Stimulated activated CD4-positive, alpha-beta T cell treated with anti-CD3 and anti-CD28 coated beads, Interleukin-4, amount 100 ng/mL, for 4 hours (primary cell): ENCODE results near the gene KRTAP6-3.

Experiments used
- DNase-seq, 2 experiments: peaks; one replicate each; pipeline ENCODE4 v3.0.0-alpha.2; 2020

Gene KRTAP6-3, protein sequence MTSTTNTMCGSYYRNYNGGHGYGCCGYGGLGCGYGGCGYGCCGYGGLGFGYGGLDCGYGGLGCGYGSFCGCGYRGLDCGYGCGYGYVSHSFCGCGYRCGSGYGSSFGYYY

GRCh38 chr21:30592140-30592539 lies at the start of gene KRTAP6-3:
TSS of gene KRTAP6-3 (plus strand) at chr21:30592440. CDS start at chr21:30592446, 6 bp downstream.
- no peak for DNase-seq

- DNase-seq: no peak
Observed at GRCh38 chr21:30552782-30553181, 39.5 kb upstream of the KRTAP6-3 start.

DNA sequence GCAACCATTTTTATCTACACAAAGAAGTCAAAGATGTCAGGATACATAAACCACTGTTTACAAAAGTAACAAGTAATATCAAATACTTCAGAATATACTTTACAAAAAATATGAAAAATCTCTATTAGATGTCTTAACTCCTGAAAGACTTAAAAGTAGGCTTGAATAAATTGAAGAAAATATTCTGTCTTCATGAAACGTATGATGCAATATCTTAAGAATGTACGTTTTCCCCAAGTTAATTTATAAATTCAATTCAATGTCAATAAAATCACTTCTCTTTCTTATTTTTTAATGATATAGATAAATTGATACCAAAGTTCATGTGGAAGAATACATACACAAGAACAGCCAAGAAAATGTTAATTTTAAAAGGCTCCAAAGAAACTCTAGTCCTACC lies 37.1 kb upstream of the KRTAP6-3 start:
- no peak for DNase-seq

GRCh38 chr21:30561264-30561895 lies 30.9 kb upstream of the KRTAP6-3 start, which contains the start of gene KRTAP19-7:
TSS of gene KRTAP19-7 (minus strand) at chr21:30561314. CDS start at chr21:30561289, 25 bp downstream.
- DNase-seq: no peak

DNA sequence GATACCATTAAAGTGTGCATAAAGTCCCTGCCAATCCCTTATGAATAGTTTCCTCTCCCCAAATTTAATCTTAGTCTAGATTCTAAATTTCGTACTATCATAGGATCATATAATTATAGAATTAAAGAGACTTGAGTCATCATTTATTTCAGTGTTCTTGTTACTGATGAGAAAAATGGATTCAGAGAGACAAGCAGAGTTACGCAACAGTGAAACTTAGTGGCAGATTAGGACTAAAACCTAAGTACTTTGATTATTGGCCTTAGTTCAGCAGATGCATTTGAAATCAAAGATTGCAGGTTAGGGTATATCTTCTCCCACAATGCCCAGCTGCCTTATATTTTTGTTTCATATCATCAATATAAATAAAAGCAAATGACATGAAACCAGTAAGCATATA lies 30.3 kb upstream of the KRTAP6-3 start:
- DNase-seq: no peak

- DNase-seq: no peak
Observed at GRCh38 chr21:30563072-30563471, 29.2 kb upstream of the KRTAP6-3 start.

- no peak for DNase-seq
Observed at GRCh38 chr21:30563630-30564029, 28.6 kb upstream of the KRTAP6-3 start.

GRCh38 chr21:30567617-30568016 lies 24.6 kb upstream of the KRTAP6-3 start:
- DNase-seq: no peak

DNA sequence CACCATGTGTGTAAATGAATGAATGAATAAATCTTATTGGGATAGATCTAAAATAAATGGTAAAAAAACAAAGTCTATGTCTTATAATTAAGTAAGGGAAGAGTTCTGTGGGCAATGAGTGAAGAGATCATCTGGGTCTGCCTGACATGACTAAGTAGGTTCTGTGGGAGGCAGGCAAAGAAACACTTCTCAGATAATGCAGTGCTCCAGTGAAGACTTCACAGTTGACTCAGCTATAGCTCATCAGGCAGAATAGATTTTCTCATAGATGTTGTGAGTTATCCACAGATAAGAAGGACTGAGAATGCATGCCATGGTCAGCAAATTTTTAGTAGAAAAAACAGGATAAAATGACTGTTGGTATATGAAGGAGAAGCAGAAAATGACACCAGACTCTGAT lies 14.5 kb upstream of the KRTAP6-3 start:
- DNase-seq: no peak

GRCh38 chr21:30579346-30579745 lies 12.9 kb upstream of the KRTAP6-3 start:
- DNase-seq: no peak

GRCh38 chr21:30580132-30580531 lies 12.1 kb upstream of the KRTAP6-3 start:
- no peak for DNase-seq

GRCh38 chr21:30582870-30583269 lies 9.4 kb upstream of the KRTAP6-3 start:
- DNase-seq: no peak

DNA sequence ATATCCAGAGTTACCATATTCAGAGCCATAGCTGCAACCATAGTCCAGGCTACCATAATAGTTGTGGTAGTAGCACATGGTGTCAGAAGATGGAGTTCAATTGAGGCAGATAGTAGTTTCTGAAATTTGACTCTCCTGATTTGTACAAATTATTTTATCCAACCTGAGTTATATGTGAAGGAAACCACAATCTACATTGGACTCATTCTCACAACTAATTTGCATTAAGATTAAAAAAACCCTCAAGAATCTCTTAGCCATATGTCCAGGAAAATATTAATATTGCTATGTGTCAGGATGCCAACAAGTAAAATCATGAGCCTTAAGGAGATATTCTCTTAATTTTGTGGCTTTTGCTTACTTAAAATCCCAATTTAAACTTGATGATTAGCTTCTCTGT lies 1.9 kb upstream of the KRTAP6-3 start, which contains the start of gene KRTAP22-2:
Gene KRTAP22-2 (minus strand): TSS at position 101 of the 400 bp plus-strand sequence.
- DNase-seq: no peak

GRCh38 chr21:30598802-30599201 lies 6.6 kb downstream of the KRTAP6-3 start, which contains the start of gene KRTAP6-2:
TSS of gene KRTAP6-2 (minus strand) at chr21:30598902. CDS start at chr21:30598874, 28 bp downstream.
- no peak for DNase-seq

DNA sequence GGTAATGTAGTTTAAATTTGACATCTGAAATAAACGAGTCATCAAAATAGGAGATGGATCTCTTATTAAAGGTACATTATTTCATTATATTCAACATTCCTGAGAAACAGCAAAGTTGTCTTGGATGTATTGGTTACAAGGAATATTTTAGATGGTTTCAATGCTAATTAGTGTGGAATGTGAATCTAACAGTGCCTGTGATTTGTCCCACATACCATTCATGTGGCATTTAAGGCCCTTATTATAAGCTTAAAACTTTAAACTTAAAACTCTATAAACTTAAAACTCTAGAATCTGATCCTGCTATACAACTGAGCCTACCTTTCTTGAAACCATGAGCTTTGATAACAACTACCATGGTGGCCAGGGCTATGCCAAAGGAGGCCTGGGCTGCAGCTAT lies 8.5 kb downstream of the KRTAP6-3 start, which contains the start of gene KRTAP22-1:
Gene KRTAP22-1 (plus strand): TSS at position 301 of the 400 bp plus-strand sequence.
- DNase-seq: no peak

GRCh38 chr21:30605968-30606367 lies 13.7 kb downstream of the KRTAP6-3 start:
- no peak for DNase-seq

DNA sequence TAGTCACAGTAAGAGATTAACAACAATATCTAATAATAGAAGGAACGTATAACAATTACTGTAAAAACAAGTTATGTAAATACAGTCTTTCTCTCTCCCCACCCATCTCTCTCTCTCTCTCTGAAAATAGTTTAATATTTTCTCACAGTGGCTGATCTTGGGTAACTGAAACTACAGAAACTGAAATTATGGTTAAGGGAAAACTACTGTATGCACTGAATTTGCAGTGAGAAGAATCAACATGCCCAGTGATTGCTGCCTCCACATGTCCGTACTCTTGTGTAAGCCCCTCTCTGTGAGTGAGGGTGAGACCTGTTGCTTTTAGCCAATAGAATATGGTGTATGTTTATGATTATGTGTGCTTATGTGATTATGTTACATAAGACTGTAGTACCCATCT lies 19.9 kb downstream of the KRTAP6-3 start:
- DNase-seq: no peak

DNA sequence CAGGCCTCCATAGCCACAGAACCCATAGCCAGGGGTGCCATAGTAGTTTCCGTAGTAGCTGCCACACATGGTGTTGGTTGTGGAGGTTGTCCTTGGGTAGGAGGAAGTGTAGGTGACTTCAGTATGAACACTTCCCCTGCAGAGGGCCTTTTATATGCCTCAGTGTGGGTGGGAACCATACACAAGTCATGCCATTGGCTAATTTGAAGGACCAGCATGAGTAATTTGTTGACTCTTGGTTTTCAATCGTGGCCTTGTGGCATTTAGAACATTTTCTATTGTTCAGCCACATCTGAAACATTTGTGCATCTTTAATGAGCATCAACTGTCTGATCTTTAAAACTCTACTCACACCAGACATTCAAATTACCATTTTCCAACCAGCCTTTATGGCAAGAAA lies 21.6 kb downstream of the KRTAP6-3 start, which contains the start of gene KRTAP6-1:
Gene KRTAP6-1 (minus strand): TSS at position 95 of the 400 bp plus-strand sequence. CDS start 26 bp downstream, at position 69.
- no peak for DNase-seq

GRCh38 chr21:30615199-30615598 lies 23.0 kb downstream of the KRTAP6-3 start:
- DNase-seq: no peak

DNA sequence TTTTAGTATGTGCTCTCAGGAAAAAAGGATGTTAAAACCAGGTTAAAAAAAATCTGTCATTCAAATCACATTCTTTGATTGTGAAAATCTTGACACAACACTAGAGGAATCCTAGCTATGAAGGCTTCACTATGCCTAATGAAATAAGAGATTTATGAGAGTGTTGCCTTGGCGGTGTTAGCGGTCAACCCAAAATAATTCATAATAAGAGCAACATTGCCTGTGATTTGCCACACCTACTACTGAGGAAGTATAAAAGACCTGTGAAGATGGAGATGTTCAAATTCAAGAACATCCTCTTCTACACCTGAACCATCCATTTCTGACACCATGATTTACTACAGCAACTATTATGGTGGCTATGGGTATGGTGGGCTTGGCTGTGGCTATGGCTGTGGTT lies 23.9 kb downstream of the KRTAP6-3 start, which contains the start of gene KRTAP20-1:
Gene KRTAP20-1 (plus strand): TSS at position 301 of the 400 bp plus-strand sequence. CDS start 30 bp downstream, at position 331.
- no peak for DNase-seq

DNA sequence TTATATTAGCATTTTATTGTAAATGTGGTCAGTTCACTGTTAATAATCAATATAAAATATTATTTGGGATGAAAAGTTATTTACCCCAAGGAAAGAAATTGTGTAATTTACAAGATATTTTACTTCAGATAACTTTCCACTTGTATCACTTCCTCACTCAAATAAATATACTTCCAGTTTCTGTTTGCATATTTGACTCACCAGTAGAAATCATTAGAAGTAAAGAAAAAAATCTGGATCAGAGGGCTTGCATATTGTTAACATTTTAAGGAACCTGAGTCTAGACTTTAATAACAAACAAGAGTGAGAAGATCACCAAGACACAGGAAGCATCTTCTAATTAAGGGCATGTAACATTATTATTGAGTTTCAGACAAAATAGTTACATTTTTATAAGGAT lies 27.8 kb downstream of the KRTAP6-3 start:
- DNase-seq: no peak

- no peak for DNase-seq
Observed at GRCh38 chr21:30620522-30620921, 28.3 kb downstream of the KRTAP6-3 start, which contains the start of gene KRTAP20-4. TSS of gene KRTAP20-4 (plus strand) at chr21:30620627.

GRCh38 chr21:30623362-30623761 lies 31.1 kb downstream of the KRTAP6-3 start:
- no peak for DNase-seq
